Endothelial cell of umbilical vein (primary cell): Measurements from ENCODE around the gene LINC01488. TPM values are rescaled to one million over a fixed set of nuclear protein-coding genes. Genes with fewer than 3 reads are reported as not detected.

Experiments used
- BruUV-seq: library from RNA; stranded (reverse); fragments of 400-500 nt; replicated peaks from 2 replicates; lab custom pipeline; 2021; lab: Mats Ljungman, UMichigan
- CTCF ChIA-PET: fragments of 300-600, 350-600 bp; sonication (Branson Sonifier 250); formaldehyde crosslinking; loops from one replicate; lab custom pipeline; 2021; ENCODE audit warnings: antibody characterized with exemption, inconsistent platforms; lab: Charles Lee
- POLR2A ChIA-PET: fragments of 300-600, 350-600 bp; sonication (Branson Sonifier 250); formaldehyde crosslinking; loops from one replicate; lab custom pipeline; 2021; ENCODE audit warnings: antibody characterized with exemption, inconsistent platforms; lab: Charles Lee
- DNase-seq: peaks from one replicate; pipeline ENCODE4 v3.0.0-alpha.2; 2011; ENCODE audit warnings: low read depth, low spot score
- FAIRE-seq: peaks from 2 replicates; lab custom pipeline; 2011; peaks lifted over from hg19 to GRCh38; lab: Jason Lieb, UNC
- H2AFZ ChIP-seq: 2 replicates; pipeline ENCODE4 v1.6.0; 2012; ENCODE audit warnings: low read depth, low read length, control low read depth, inconsistent platforms
- H3K27ac ChIP-seq: 2 replicates; pipeline ENCODE4 v1.5.1; 2011; ENCODE audit warnings: low read depth, mild to moderate bottlenecking, control low read depth, low read length, moderate library complexity; ENCODE audit not compliant: insufficient read depth
- H3K27me3 ChIP-seq, 2 experiments: 2 replicates each; pipeline versions ENCODE4 v1.6.0 to v1.6.1; 2011; ENCODE audit warnings: low read length in 2 of 2, mixed read lengths in 1 of 2; ENCODE audit not compliant: control insufficient read depth in 2 of 2, insufficient read depth in 2 of 2
- H3K36me3 ChIP-seq, 2 experiments: 2 replicates in 1 of 2; 3 replicates in 1 of 2; pipeline ENCODE4 v1.5.1; 2011; ENCODE audit warnings: low read length in 2 of 2, mild to moderate bottlenecking in 1 of 2, moderate library complexity in 1 of 2; ENCODE audit not compliant: control insufficient read depth in 2 of 2, insufficient read depth in 2 of 2; ENCODE audit errors: extremely low read depth in 1 of 2
- H3K4me1 ChIP-seq: 3 replicates; pipeline ENCODE4 v1.5.1; 2011; ENCODE audit warnings: mild to moderate bottlenecking, low read length; ENCODE audit not compliant: control insufficient read depth, insufficient read depth; ENCODE audit errors: extremely low read depth
- H3K4me2 ChIP-seq: 2 replicates; pipeline ENCODE4 v1.6.1; 2011; ENCODE audit warnings: low read length, control low read depth, mixed read lengths; ENCODE audit not compliant: insufficient read depth
- H3K4me3 ChIP-seq, 3 experiments: fragments of 200-600 bp in 1 of 3; sonication (generic), shearing (Covaris generic) in 1 of 3; replicated peaks in 1 of 3; 2 replicates each; pipeline ENCODE4 v1.5.1; 2011 to 2016; ENCODE audit warnings: control low read depth in 3 of 3, low read length in 3 of 3, mild to moderate bottlenecking in 2 of 3, inconsistent platforms in 1 of 3, low read depth in 1 of 3, moderate library complexity in 1 of 3; ENCODE audit not compliant: insufficient read depth in 1 of 3
- H3K79me2 ChIP-seq: 2 replicates; pipeline ENCODE4 v1.6.0; 2012; ENCODE audit warnings: low read length, inconsistent platforms; ENCODE audit not compliant: control insufficient read depth, insufficient read depth
- H3K9ac ChIP-seq: replicated peaks from 2 replicates; pipeline ENCODE3; 2011; ENCODE audit warnings: low read length, control low read depth; ENCODE audit not compliant: insufficient read depth; ENCODE audit errors: extremely low read depth
- H3K9me1 ChIP-seq: replicated peaks from 3 replicates; pipeline ENCODE4 v1.6.0; 2011; ENCODE audit warnings: mild to moderate bottlenecking, low read length; ENCODE audit not compliant: control insufficient read depth, insufficient read depth; ENCODE audit errors: extremely low read depth
- H3K9me3 ChIP-seq: replicated peaks from 2 replicates; pipeline ENCODE4 v1.5.1; 2012; ENCODE audit warnings: low read length, inconsistent platforms; ENCODE audit not compliant: control insufficient read depth, insufficient read depth
- H4K20me1 ChIP-seq: replicated peaks from 2 replicates; pipeline ENCODE3; 2011; ENCODE audit warnings: mild to moderate bottlenecking, low read length; ENCODE audit not compliant: control insufficient read depth, insufficient read depth; ENCODE audit errors: extremely low read depth
- EZH2 ChIP-seq: IDR thresholded peaks from 2 replicates; pipeline ENCODE4 v1.6.1; 2012; ENCODE audit warnings: borderline replicate concordance, low read depth, mild to moderate bottlenecking, moderate library complexity, low read length, inconsistent platforms; ENCODE audit not compliant: severe bottlenecking
- MYC ChIP-seq: IDR thresholded peaks from one replicate; pipeline ENCODE4 v1.6.1; 2011; ENCODE audit warnings: mild to moderate bottlenecking, low read depth, low read length
- POLR2AphosphoS5 ChIP-seq: IDR thresholded peaks from 2 replicates; pipeline ENCODE4 v1.6.1; 2012; ENCODE audit warnings: low read depth, mild to moderate bottlenecking, control low read depth, low read length, moderate library complexity; ENCODE audit not compliant: insufficient read depth
- dilution Hi-C: fragments of 300-500 bp; cut with MboI; formaldehyde crosslinking; loops from one replicate; pipeline ENCODE4 v1.15.0; 2019; ENCODE audit warnings: low sequenced_read_pairs; ENCODE audit not compliant: extremely low pct_ligation_motif_present
- intact Hi-C: fragments of 100-400 bp; cut with micrococcal nuclease; formaldehyde crosslinking; loops from one replicate; pipeline ENCODE4 v1.10.0; 2022
- polyA plus RNA-seq, 4 experiments: library from polyadenylated mRNA; depleted of rRNA in 3 of 4; stranded (reverse) in 3 of 4; unstranded in 1 of 4; fragments of >200 nt; gene quantifications; 2 replicates each; pipeline versions ENCODE4 v1.2.1 to v1.2.3, GENCODE V29; 2011 to 2012; ENCODE audit warnings: missing spikeins in 1 of 4
- total RNA-seq: library from RNA; stranded (reverse); gene quantifications from 2 replicates; pipeline ENCODE4 v1.2.3, GENCODE V29; 2021
- TF ChIP-seq, protein P1 (sequence below), 2 donors: IDR thresholded peaks; 1 replicate in 1 of 2; 2 replicates in 1 of 2; pipeline ENCODE4 v1.5.1; 2011; ENCODE audit warnings: low read length in 2 of 2, mild to moderate bottlenecking in 2 of 2, moderate library complexity in 2 of 2, control low read depth in 1 of 2, inconsistent platforms in 1 of 2, low read depth in 1 of 2; ENCODE audit not compliant: insufficient read depth in 1 of 2; ENCODE audit errors: extremely low read depth in 1 of 2
- TF ChIP-seq, protein P2 (sequence below): IDR thresholded peaks from 2 replicates; pipeline ENCODE4 v1.6.1; 2011; ENCODE audit not compliant: insufficient read depth, insufficient read length

LINC01488 gene
- total and polyA plus RNA-seq, 2 donors (not counting 3 experiments of a cell fraction or from before 2014, with no cell fraction given) = not detected

DNA sequence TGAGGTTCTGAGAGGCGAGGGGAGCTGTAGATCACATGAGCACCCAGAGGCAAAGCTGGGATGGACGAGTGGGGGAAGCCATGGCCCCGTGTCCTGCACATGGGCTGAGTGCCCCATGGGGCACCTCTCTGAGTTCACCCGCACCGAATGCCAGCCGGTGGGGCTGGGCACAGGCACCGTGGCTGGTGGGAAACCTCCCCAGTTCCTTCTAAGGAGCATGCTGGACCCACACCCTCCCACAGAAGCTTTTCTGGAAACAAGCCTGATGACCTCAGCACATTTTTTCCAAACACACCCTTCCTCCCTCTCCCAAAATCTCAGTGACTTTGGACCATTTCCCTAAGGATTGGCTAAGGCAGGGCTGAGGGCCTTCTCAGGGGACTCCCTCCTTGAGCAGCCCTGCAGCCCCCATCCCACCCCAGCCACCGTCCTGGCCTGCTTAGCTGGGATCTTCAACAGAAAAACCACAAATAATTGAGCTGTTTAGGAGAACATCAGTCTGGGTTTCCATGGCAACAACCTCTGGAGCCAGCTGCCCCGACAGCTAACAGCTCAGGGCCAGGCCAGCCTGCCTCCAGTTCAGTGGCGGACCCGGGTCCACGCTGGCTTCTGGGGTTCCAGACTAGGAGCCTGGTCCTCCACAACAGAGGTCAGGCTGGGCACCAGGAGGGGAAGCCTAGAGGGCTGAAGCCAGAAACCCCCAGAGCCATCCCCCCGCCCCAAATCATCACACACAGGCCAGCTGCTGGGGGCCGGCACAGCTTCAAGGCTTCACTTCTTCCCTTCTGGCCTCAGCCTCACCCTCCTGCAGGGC is 18.1 kb upstream of the LINC01488 start:
- CTCF ChIA-PET = no interaction called here

More for the DNA sequence above, 18.1 kb upstream of the LINC01488 start:
- no peaks in the 10 kb centered on the region for H3K9me1 ChIP-seq
- H3K4me2 ChIP-seq = no peak overlapping the region
- H3K36me3 ChIP-seq = no peaks in the 10 kb centered on the region
- no peaks in the 10 kb centered on the region for H3K27me3 ChIP-seq
- no peak overlapping the region for H2AFZ ChIP-seq
- FAIRE-seq (no peak), DNase-seq (no peak)
- H3K9me3 ChIP-seq = peaks cover 7% of the 10 kb centered on the region
- no peak overlapping the region for H3K27ac ChIP-seq
- no peak overlapping the region for H3K4me3 ChIP-seq
- BruUV-seq = no TSS peak
- POLR2A ChIA-PET = no interaction called here
- intact Hi-C loops (no loop called here), dilution Hi-C loops (no loop called here)
- TF ChIP-seq POLR2AphosphoS5 = no peak
- TF ChIP-seq, protein P1, sequence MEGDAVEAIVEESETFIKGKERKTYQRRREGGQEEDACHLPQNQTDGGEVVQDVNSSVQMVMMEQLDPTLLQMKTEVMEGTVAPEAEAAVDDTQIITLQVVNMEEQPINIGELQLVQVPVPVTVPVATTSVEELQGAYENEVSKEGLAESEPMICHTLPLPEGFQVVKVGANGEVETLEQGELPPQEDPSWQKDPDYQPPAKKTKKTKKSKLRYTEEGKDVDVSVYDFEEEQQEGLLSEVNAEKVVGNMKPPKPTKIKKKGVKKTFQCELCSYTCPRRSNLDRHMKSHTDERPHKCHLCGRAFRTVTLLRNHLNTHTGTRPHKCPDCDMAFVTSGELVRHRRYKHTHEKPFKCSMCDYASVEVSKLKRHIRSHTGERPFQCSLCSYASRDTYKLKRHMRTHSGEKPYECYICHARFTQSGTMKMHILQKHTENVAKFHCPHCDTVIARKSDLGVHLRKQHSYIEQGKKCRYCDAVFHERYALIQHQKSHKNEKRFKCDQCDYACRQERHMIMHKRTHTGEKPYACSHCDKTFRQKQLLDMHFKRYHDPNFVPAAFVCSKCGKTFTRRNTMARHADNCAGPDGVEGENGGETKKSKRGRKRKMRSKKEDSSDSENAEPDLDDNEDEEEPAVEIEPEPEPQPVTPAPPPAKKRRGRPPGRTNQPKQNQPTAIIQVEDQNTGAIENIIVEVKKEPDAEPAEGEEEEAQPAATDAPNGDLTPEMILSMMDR (IDR thresholded peaks at IDR 0.05; ENCODE audit: extremely low read depth in 1 of 2, insufficient read depth in 1 of 2, low read depth in 1 of 2, low read length in 2 of 2) = no peak
- TF ChIP-seq EZH2 = no peak
- TF ChIP-seq MYC = no peak
- TF ChIP-seq, protein P2, sequence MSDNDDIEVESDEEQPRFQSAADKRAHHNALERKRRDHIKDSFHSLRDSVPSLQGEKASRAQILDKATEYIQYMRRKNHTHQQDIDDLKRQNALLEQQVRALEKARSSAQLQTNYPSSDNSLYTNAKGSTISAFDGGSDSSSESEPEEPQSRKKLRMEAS = no peak
- no peaks in the 10 kb centered on the region for H4K20me1 ChIP-seq
- H3K9ac ChIP-seq = no peak overlapping the region
- no peaks in the 10 kb centered on the region for H3K4me1 ChIP-seq
- H3K79me2 ChIP-seq = no peaks in the 10 kb centered on the region
